HL-60 (cell line): ENCODE results near the gene MAP2K6.

Source experiments
- DNase-seq, 2 experiments: peaks; one replicate each; pipeline ENCODE4 v3.0.0-alpha.2; 2010 to 2020; ENCODE audit warnings: low read depth in 1 of 2, low spot score in 1 of 2
- H3K27ac ChIP-seq: fragments of 250-450 bp; sonication (Bioruptor Pico); replicated peaks from 2 replicates; pipeline ENCODE4 v1.5.1; 2020; ENCODE audit warnings: mild to moderate bottlenecking, moderate library complexity
- H3K27me3 ChIP-seq: fragments of 250-450 bp; sonication (Bioruptor Pico); 2 replicates; pipeline ENCODE4 v1.5.1; 2021; ENCODE audit warnings: mild to moderate bottlenecking, moderate library complexity; ENCODE audit not compliant: insufficient read depth, poor library complexity, severe bottlenecking
- H3K4me3 ChIP-seq: replicated peaks from 2 replicates; pipeline ENCODE4 v1.5.1; 2011; ENCODE audit warnings: mild to moderate bottlenecking, control low read depth, low read length; ENCODE audit not compliant: insufficient read depth
- CTCF ChIP-seq: IDR thresholded peaks from one replicate; pipeline ENCODE4 v1.5.1; 2011; ENCODE audit warnings: low read length, control low read depth, inconsistent platforms; ENCODE audit not compliant: insufficient read depth
- GABPA ChIP-seq: IDR thresholded peaks from 2 replicates; pipeline ENCODE4 v1.6.1; 2012; ENCODE audit warnings: low read depth
- POLR2AphosphoS5 ChIP-seq: IDR thresholded peaks from 2 replicates; pipeline ENCODE4 v1.6.1; 2012; ENCODE audit warnings: low read depth
- REST ChIP-seq: IDR thresholded peaks from 2 replicates; pipeline ENCODE4 v1.6.1; 2012; ENCODE audit warnings: low read depth; ENCODE audit not compliant: insufficient replicate concordance
- SPI1 ChIP-seq: IDR thresholded peaks from 2 replicates; pipeline ENCODE4 v1.6.1; 2012; ENCODE audit warnings: low read depth, mild to moderate bottlenecking, borderline replicate concordance

MAP2K6 gene

GRCh38 chr17:69444023-69444422 lies 29.5 kb downstream of the MAP2K6 start:
- DNase-seq = no peak
- Histone ChIP-seq H3K27ac (no peak overlapping the region), H3K27me3 (no peaks in the 10 kb centered on the region), H3K4me3 (no peak overlapping the region)
- TF ChIP-seq REST (no peak), POLR2AphosphoS5 (no peak), GABPA (no peak), SPI1 (no peak), CTCF (no peak)

GRCh38 chr17:69445132-69445531 lies 30.6 kb downstream of the MAP2K6 start:
- Histone ChIP-seq H3K27ac (no peak overlapping the region), H3K27me3 (no peaks in the 10 kb centered on the region), H3K4me3 (no peak overlapping the region)
- DNase-seq = no peak
- TF ChIP-seq REST = no peak
- no peak for TF ChIP-seq SPI1
- no peak for TF ChIP-seq CTCF
- TF ChIP-seq GABPA = no peak
- no peak for TF ChIP-seq POLR2AphosphoS5

GRCh38 chr17:69447726-69448125 lies 33.2 kb downstream of the MAP2K6 start:
- DNase-seq = no peak
- TF ChIP-seq CTCF (no peak), SPI1 (no peak), REST (no peak), POLR2AphosphoS5 (no peak), GABPA (no peak)
- Histone ChIP-seq H3K27ac (no peak overlapping the region), H3K27me3 (no peaks in the 10 kb centered on the region), H3K4me3 (no peak overlapping the region)
